Astrocyte of the spinal cord (primary cell): Measurements from ENCODE around the gene ALK.

ENCODE experiments used
- DNase-seq: peaks from one replicate; pipeline ENCODE4 v3.0.0; 2011; ENCODE audit warnings: low read depth, low spot score
- H3K4me3 ChIP-seq: 2 replicates; pipeline ENCODE4 v1.5.1; 2011; ENCODE audit warnings: low read depth, mild to moderate bottlenecking, low read length, moderate library complexity
- in situ Hi-C: cut with HindIII; loops from 2 replicates; pipeline ENCODE4 v1.10.0; 2017; ENCODE audit warnings: low sequenced_read_pairs
- TF ChIP-seq, protein P1 (sequence below): IDR thresholded peaks from 2 replicates; pipeline ENCODE4 v1.5.1; 2012; ENCODE audit warnings: low read depth, mild to moderate bottlenecking, low read length, inconsistent platforms

The ALK gene

DNA sequence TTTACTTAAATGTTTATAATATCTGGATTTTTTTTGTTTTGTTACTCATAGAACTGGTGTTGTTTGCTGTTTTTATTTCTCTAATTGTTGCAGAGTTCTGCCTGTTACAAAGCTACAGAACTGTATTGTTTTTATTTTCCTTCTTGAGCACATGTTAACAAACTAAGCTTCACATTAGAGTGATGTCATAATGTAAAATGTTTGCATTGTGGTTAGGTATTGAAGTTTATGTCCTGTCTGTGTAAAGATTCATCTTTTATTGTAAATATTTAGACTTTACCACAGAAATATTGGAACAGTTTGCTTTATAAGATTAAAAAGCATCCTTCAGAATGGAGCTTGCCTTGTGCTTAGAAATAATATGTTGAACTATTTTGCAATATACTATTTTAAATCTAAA lies 738.5 kb downstream of the ALK start:
- in situ Hi-C loops = no loop called here
- H3K4me3 ChIP-seq = no peak overlapping the region
- DNase-seq = no peak
- TF ChIP-seq, protein P1, sequence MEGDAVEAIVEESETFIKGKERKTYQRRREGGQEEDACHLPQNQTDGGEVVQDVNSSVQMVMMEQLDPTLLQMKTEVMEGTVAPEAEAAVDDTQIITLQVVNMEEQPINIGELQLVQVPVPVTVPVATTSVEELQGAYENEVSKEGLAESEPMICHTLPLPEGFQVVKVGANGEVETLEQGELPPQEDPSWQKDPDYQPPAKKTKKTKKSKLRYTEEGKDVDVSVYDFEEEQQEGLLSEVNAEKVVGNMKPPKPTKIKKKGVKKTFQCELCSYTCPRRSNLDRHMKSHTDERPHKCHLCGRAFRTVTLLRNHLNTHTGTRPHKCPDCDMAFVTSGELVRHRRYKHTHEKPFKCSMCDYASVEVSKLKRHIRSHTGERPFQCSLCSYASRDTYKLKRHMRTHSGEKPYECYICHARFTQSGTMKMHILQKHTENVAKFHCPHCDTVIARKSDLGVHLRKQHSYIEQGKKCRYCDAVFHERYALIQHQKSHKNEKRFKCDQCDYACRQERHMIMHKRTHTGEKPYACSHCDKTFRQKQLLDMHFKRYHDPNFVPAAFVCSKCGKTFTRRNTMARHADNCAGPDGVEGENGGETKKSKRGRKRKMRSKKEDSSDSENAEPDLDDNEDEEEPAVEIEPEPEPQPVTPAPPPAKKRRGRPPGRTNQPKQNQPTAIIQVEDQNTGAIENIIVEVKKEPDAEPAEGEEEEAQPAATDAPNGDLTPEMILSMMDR = no peak

- DNase-seq = no peak
- in situ Hi-C loops = no loop called here
- TF ChIP-seq, protein P1 = no peak
- no peak overlapping the region for H3K4me3 ChIP-seq
Measured at GRCh38 chr2:29182334-29182733, 739.1 kb downstream of the ALK start.

DNA sequence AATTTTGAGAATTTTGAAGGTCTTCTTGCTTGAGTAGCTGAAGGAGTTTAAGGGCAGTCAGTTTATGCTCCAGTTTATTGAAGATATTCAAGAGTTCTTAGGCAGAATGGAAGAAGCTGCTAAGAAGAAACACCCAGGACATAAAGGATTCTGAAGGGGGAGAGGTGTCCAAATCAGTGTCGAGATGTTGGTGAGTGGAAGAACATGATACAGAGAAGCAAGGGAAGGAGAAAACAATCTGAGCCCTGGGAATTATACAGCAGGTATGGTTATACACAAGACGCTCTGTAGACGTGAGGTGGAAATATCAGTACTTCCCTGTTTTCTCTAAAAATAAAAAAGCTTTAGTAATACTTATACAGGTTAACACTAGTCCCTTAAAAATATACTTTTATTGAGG lies 746.0 kb downstream of the ALK start:
- no peak for DNase-seq
- H3K4me3 ChIP-seq = no peak overlapping the region
- in situ Hi-C loops = no loop called here
- TF ChIP-seq, protein P1 = no peak

DNA sequence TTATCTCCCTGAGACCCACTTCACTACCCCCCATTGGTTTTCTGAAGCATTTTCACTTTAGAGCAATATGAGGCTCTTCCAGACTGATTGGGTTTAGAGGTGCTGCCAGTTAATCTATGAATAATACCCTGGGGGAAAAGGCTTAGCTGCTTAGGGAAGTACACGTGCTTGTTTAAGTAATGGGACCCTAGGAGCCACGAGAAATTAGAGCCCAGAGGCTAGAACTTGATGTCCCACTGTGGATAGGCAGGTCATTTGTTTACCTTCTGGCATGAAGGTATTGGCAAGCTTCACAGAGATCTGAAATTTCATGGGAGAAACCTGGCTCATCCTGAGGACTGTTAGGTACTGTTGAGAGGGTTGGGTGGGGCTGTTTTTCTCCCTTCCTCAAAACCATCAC lies 746.4 kb downstream of the ALK start:
- TF ChIP-seq, protein P1 = no peak
- in situ Hi-C loops = no loop called here
- no peak for DNase-seq

DNA sequence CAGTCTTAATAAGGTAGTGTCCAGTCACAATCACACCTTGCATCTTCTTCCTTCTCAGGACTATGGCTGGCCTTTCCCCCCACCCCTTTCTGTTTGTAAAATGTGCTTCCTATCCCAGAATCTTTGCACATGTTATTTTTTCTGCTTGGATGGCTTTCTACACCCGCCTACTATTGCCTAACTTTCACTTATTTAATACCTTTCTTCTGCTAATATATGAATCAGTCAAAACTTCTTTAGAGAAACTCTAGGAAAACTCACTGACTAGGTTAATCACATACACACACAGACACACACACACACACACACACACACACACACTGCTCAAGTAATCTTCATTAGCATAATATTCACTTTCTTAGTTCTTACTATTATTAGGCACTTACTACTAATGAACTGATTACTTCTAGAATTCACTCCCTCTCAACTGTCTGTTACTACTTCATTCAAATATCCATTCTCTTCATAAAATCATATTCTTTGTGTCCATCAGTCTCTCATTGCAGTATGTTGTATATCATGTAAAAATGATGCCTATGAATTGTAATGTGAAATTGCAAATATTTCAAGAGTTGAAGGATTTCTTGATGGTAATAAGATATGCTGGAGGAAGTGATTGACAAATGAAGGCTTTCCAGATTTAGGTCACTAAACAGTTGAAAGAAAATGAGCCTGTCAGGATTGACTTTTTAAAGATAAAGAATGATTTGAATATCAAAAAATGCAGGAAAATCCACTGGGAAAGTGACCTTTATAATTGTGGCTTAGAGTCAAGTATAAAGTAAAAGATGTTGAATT lies 754.9 kb downstream of the ALK start:
- no peak overlapping the region for H3K4me3 ChIP-seq
- in situ Hi-C loops = no loop called here
- no peak for DNase-seq
- TF ChIP-seq, protein P1 = no peak

More for the DNA sequence above, 746.4 kb downstream of the ALK start:
- no peak overlapping the region for H3K4me3 ChIP-seq

DNA sequence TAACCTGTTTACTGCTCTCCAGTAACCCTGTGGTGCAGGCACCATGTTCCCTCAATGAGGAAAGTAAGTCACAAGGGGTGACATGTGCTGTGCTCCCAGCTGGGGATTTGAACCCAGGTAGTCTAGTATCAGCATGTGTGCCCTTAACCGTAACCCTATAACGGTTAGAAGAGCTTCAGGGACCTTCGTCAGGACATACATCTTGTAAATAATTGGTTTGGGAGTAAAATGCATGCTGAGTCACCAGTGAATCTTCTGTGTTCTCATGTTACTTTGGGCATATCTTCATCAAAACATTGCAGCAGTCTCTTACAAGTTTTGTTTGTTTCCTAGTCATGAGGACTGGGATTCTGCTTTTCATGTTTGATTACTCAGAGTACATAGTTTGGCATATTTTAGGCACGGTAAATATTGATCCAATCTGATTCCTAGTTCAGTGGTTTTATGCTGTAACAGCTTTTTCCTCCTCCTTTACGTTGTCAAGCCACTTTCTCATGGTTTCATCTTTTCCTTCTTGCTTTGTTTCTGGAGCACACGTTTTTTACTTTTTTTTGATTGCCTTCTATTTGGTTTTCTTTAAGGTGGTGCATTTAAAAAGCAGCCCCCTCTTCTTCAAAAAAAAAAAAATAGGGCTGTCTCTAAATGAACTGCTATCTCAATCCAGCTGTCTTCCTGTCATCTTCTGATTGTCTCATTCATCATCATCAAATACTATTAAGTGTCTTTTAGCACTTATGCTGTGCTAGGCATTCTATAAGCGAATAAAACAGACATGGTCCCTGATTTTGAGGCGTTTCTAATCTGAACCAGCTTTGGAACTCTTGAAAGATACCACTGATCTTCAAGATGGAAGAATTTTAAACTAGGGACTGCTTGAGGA lies 755.8 kb downstream of the ALK start:
- in situ Hi-C loops = no loop called here
- peak; percentile 72 for DNase-seq
- H3K4me3 ChIP-seq = no peak overlapping the region
- TF ChIP-seq, protein P1 = no peak
